ENCODE data around the gene DSCAML1.
"Not testable (repeated sequence)": the region's sequence is repeated elsewhere in the genome, so short reads cannot be mapped to it uniquely, and the experiment has no call there.

DSCAML1 gene

GRCh38 chr11:117763465-117763864 lies 33.6 kb downstream of the DSCAML1 start:
- H3K4me1 ChIP-seq (ENCODE audit: control insufficient read depth, insufficient read depth, low read length); H3K4me3 ChIP-seq (ENCODE audit: low read length); H3K9me3 ChIP-seq (ENCODE audit: control insufficient read depth, low read length); DNase-seq (ENCODE audit: low read depth); H3K36me3 ChIP-seq (ENCODE audit: control insufficient read depth, insufficient read depth, low read length, severe bottlenecking); H3K9ac ChIP-seq (ENCODE audit: low read length): not testable (repeated sequence)
- H3K27me3 ChIP-seq (replicated peaks; ENCODE audit: control insufficient read depth, insufficient read depth, low read length): peaks cover 60% of the 10 kb centered on the region

GRCh38 chr11:117761993-117762392 lies 35.0 kb downstream of the DSCAML1 start:
- Histone ChIP-seq H3K9me3 (ENCODE audit: control insufficient read depth, low read length) (no peaks in the 10 kb centered on the region), H3K27me3 (replicated peaks; ENCODE audit: control insufficient read depth, insufficient read depth, low read length) (peaks cover 51% of the 10 kb centered on the region), H3K4me1 (ENCODE audit: control insufficient read depth, insufficient read depth, low read length) (no peaks in the 10 kb centered on the region), H3K36me3 (ENCODE audit: control insufficient read depth, insufficient read depth, low read length, severe bottlenecking) (no peaks in the 10 kb centered on the region), H3K9ac (ENCODE audit: low read length) (no peak overlapping the region), H3K4me3 (ENCODE audit: low read length) (no peak overlapping the region)
- DNase-seq (ENCODE audit: low read depth): no peak

- no peak overlapping the region for H3K9ac ChIP-seq (ENCODE audit: low read length)
Observed at GRCh38 chr11:117759305-117759704, 37.7 kb downstream of the DSCAML1 start.

GRCh38 chr11:117754030-117754429 lies 43.0 kb downstream of the DSCAML1 start:
- no peak overlapping the region for H3K9ac ChIP-seq (ENCODE audit: low read length)
- H3K9me3 ChIP-seq (ENCODE audit: control insufficient read depth, low read length): no peaks in the 10 kb centered on the region
- H3K27me3 ChIP-seq (replicated peaks; ENCODE audit: control insufficient read depth, insufficient read depth, low read length): peaks cover 60% of the 10 kb centered on the region
- peaks cover 6% of the 10 kb centered on the region for H3K4me1 ChIP-seq (ENCODE audit: control insufficient read depth, insufficient read depth, low read length)
- no peaks in the 10 kb centered on the region for H3K36me3 ChIP-seq (ENCODE audit: control insufficient read depth, insufficient read depth, low read length, severe bottlenecking)
- no peak overlapping the region for H3K4me3 ChIP-seq (ENCODE audit: low read length)
- no peak for DNase-seq (ENCODE audit: low read depth)

More at GRCh38 chr11:117759305-117759704, 37.7 kb downstream of the DSCAML1 start:
- no peak for DNase-seq (ENCODE audit: low read depth)
- H3K4me1 ChIP-seq (ENCODE audit: control insufficient read depth, insufficient read depth, low read length): peaks cover 6% of the 10 kb centered on the region
- H3K27me3 ChIP-seq (replicated peaks; ENCODE audit: control insufficient read depth, insufficient read depth, low read length): peaks cover 53% of the 10 kb centered on the region
- no peaks in the 10 kb centered on the region for H3K9me3 ChIP-seq (ENCODE audit: control insufficient read depth, low read length)
- H3K36me3 ChIP-seq (ENCODE audit: control insufficient read depth, insufficient read depth, low read length, severe bottlenecking): no peaks in the 10 kb centered on the region
- H3K4me3 ChIP-seq (ENCODE audit: low read length): no peak overlapping the region

- no peaks in the 10 kb centered on the region for H3K9me3 ChIP-seq (ENCODE audit: control insufficient read depth, low read length)
- H3K4me3 ChIP-seq (ENCODE audit: low read length): no peak overlapping the region
- peaks cover 6% of the 10 kb centered on the region for H3K4me1 ChIP-seq (ENCODE audit: control insufficient read depth, insufficient read depth, low read length)
- no peaks in the 10 kb centered on the region for H3K36me3 ChIP-seq (ENCODE audit: control insufficient read depth, insufficient read depth, low read length, severe bottlenecking)
- H3K27me3 ChIP-seq (replicated peaks; ENCODE audit: control insufficient read depth, insufficient read depth, low read length): peaks cover 62% of the 10 kb centered on the region
- DNase-seq (ENCODE audit: low read depth): no peak
- H3K9ac ChIP-seq (ENCODE audit: low read length): no peak overlapping the region
Observed at GRCh38 chr11:117752721-117753237, 44.2 kb downstream of the DSCAML1 start.

- H3K9ac ChIP-seq (ENCODE audit: low read length): no peak overlapping the region
- no peak for DNase-seq (ENCODE audit: low read depth)
- H3K9me3 ChIP-seq (ENCODE audit: control insufficient read depth, low read length): no peaks in the 10 kb centered on the region
- H3K36me3 ChIP-seq (ENCODE audit: control insufficient read depth, insufficient read depth, low read length, severe bottlenecking): no peaks in the 10 kb centered on the region
- H3K4me1 ChIP-seq (ENCODE audit: control insufficient read depth, insufficient read depth, low read length): peaks cover 6% of the 10 kb centered on the region
- H3K27me3 ChIP-seq (replicated peaks; ENCODE audit: control insufficient read depth, insufficient read depth, low read length): peaks cover 66% of the 10 kb centered on the region
- H3K4me3 ChIP-seq (ENCODE audit: low read length): no peak overlapping the region
Observed at GRCh38 chr11:117752071-117752470, 44.9 kb downstream of the DSCAML1 start.

- no peak overlapping the region for H3K9ac ChIP-seq (ENCODE audit: low read length)
- no peaks in the 10 kb centered on the region for H3K9me3 ChIP-seq (ENCODE audit: control insufficient read depth, low read length)
- H3K4me1 ChIP-seq (ENCODE audit: control insufficient read depth, insufficient read depth, low read length): peaks cover 2% of the 10 kb centered on the region
- DNase-seq (ENCODE audit: low read depth): no peak
- no peak overlapping the region for H3K4me3 ChIP-seq (ENCODE audit: low read length)
- no peaks in the 10 kb centered on the region for H3K36me3 ChIP-seq (ENCODE audit: control insufficient read depth, insufficient read depth, low read length, severe bottlenecking)
- H3K27me3 ChIP-seq (replicated peaks; ENCODE audit: control insufficient read depth, insufficient read depth, low read length): peaks cover 64% of the 10 kb centered on the region
Observed at GRCh38 chr11:117750916-117751662, 45.9 kb downstream of the DSCAML1 start.

GRCh38 chr11:117750357-117750756 lies 46.7 kb downstream of the DSCAML1 start:
- no peak overlapping the region for H3K9ac ChIP-seq (ENCODE audit: low read length)
- no peaks in the 10 kb centered on the region for H3K36me3 ChIP-seq (ENCODE audit: control insufficient read depth, insufficient read depth, low read length, severe bottlenecking)
- no peak overlapping the region for H3K4me3 ChIP-seq (ENCODE audit: low read length)
- DNase-seq (ENCODE audit: low read depth): no peak
- H3K9me3 ChIP-seq (ENCODE audit: control insufficient read depth, low read length): no peaks in the 10 kb centered on the region
- H3K4me1 ChIP-seq (ENCODE audit: control insufficient read depth, insufficient read depth, low read length): no peaks in the 10 kb centered on the region
- peaks cover 56% of the 10 kb centered on the region for H3K27me3 ChIP-seq (replicated peaks; ENCODE audit: control insufficient read depth, insufficient read depth, low read length)

GRCh38 chr11:117749541-117749910 lies 47.5 kb downstream of the DSCAML1 start:
- no peaks in the 10 kb centered on the region for H3K9me3 ChIP-seq (ENCODE audit: control insufficient read depth, low read length)
- no peak for DNase-seq (ENCODE audit: low read depth)
- H3K27me3 ChIP-seq (replicated peaks; ENCODE audit: control insufficient read depth, insufficient read depth, low read length): peaks cover 52% of the 10 kb centered on the region
- H3K4me1 ChIP-seq (ENCODE audit: control insufficient read depth, insufficient read depth, low read length): no peaks in the 10 kb centered on the region
- no peaks in the 10 kb centered on the region for H3K36me3 ChIP-seq (ENCODE audit: control insufficient read depth, insufficient read depth, low read length, severe bottlenecking)
- no peak overlapping the region for H3K4me3 ChIP-seq (ENCODE audit: low read length)
- H3K9ac ChIP-seq (ENCODE audit: low read length): no peak overlapping the region

GRCh38 chr11:117748771-117749540 lies 48.1 kb downstream of the DSCAML1 start:
- H3K4me1 ChIP-seq (ENCODE audit: control insufficient read depth, insufficient read depth, low read length): no peaks in the 10 kb centered on the region
- H3K36me3 ChIP-seq (ENCODE audit: control insufficient read depth, insufficient read depth, low read length, severe bottlenecking): no peaks in the 10 kb centered on the region
- H3K9me3 ChIP-seq (ENCODE audit: control insufficient read depth, low read length): no peaks in the 10 kb centered on the region
- peaks cover 49% of the 10 kb centered on the region for H3K27me3 ChIP-seq (replicated peaks; ENCODE audit: control insufficient read depth, insufficient read depth, low read length)
- DNase-seq (ENCODE audit: low read depth): no peak
- no peak overlapping the region for H3K9ac ChIP-seq (ENCODE audit: low read length)
- H3K4me3 ChIP-seq (ENCODE audit: low read length): no peak overlapping the region

GRCh38 chr11:117747892-117748291 lies 49.1 kb downstream of the DSCAML1 start:
- no peak for DNase-seq (ENCODE audit: low read depth)
- H3K4me1 ChIP-seq (ENCODE audit: control insufficient read depth, insufficient read depth, low read length): no peaks in the 10 kb centered on the region

More at GRCh38 chr11:117747892-117748291, 49.1 kb downstream of the DSCAML1 start:
- Histone ChIP-seq H3K9me3 (ENCODE audit: control insufficient read depth, low read length) (no peaks in the 10 kb centered on the region), H3K27me3 (replicated peaks; ENCODE audit: control insufficient read depth, insufficient read depth, low read length) (peaks cover 45% of the 10 kb centered on the region), H3K4me3 (ENCODE audit: low read length) (no peak overlapping the region), H3K9ac (ENCODE audit: low read length) (no peak overlapping the region), H3K36me3 (ENCODE audit: control insufficient read depth, insufficient read depth, low read length, severe bottlenecking) (no peaks in the 10 kb centered on the region)

Measured in adipocyte (in vitro differentiated cells).